Right lobe of liver (tissue), 6 donors: ENCODE results near the gene RFX8. TPM values are rescaled to one million over a fixed set of nuclear protein-coding genes. Genes with fewer than 3 reads are reported as not detected.

Source experiments
- ATAC-seq, 4 donors: fragments of 200-7000 bp; cut with Tn5 transposase; one replicate each; pipeline ENCODE4 v1.9.1; 2020; ENCODE audit warnings: mild to moderate bottlenecking in 4 of 4, moderate library complexity in 4 of 4
- DNase-seq, 3 donors: peaks; one replicate each; pipeline ENCODE4 v3.0.0-alpha.2; 2020
- H3K27ac ChIP-seq, 3 donors: fragments of 200-600 bp; one replicate each; pipeline ENCODE4 v1.8.0; 2022
- H3K27me3 ChIP-seq, 2 donors: fragments of 200-600 bp; one replicate each; pipeline ENCODE4 v1.8.0; 2022
- H3K36me3 ChIP-seq, 4 donors: fragments of 200-600 bp; sonication (generic) in 1 of 4; one replicate each; pipeline versions ENCODE4 v1.5.1 to v1.8.0; 2017 to 2022; ENCODE audit warnings: control low read depth in 1 of 4
- H3K4me1 ChIP-seq, 4 donors: fragments of 200-600 bp; sonication (generic) in 1 of 4; one replicate each; pipeline versions ENCODE4 v1.5.1 to v1.8.0; 2017 to 2022; ENCODE audit warnings: control low read depth in 1 of 4
- H3K4me3 ChIP-seq, 3 donors: fragments of 200-600 bp; one replicate each; pipeline ENCODE4 v1.8.0; 2022
- H3K9me3 ChIP-seq, 4 donors: fragments of 200-600 bp; sonication (generic) in 1 of 4; one replicate each; pipeline versions ENCODE4 v1.5.1 to v1.8.0; 2017 to 2022; ENCODE audit warnings: control low read depth in 1 of 4
- CTCF ChIP-seq, 4 donors: fragments of 200-600 bp in 3 of 4; fragments of 450-650 bp in 1 of 4; IDR thresholded peaks; one replicate each; pipeline versions ENCODE4 v1.5.1 to v1.8.0; 2016 to 2022; ENCODE audit warnings: antibody characterized with exemption in 4 of 4, mild to moderate bottlenecking in 2 of 4
- POLR2A ChIP-seq: fragments of 450-650 bp; IDR thresholded peaks from one replicate; pipeline ENCODE4 v1.6.1; 2017; ENCODE audit warnings: antibody characterized with exemption, mild to moderate bottlenecking
- WGBS: methylation state at CpG from one replicate; pipeline ENCODE4 v1.1.6; 2018; ENCODE audit warnings: low coverage, low lambda C conversion rate; ENCODE audit not compliant: insufficient coverage; ENCODE audit errors: missing lambda C conversion rate; 5-methylcytosine and 5-hydroxymethylcytosine counted together
- intact Hi-C, 2 donors: fragments of 100-400 bp; cut with DNase I; formaldehyde crosslinking; loops; one replicate each; pipeline versions ENCODE4 v1.11.2 to v1.14.1; 2022
- total RNA-seq, 6 experiments: library from RNA; depleted of rRNA in 2 of 6; stranded (reverse); fragments of >200 nt in 2 of 6; fragmentation: NEBNext Ultra II Directional in 3 of 6; extraction: Animal tissue kit (Norgen Biotek cat#: 25700) in 3 of 6; gene quantifications; one replicate each; pipeline versions ENCODE4 v1.1.0 to v1.2.4, GENCODE V29; 2016 to 2023
- donor health status: DM: no; HTN: yes; CAD: no.
- donor health status: DM: no; HTN: no; CAD: no.
- donor health status: DM: no; HTN: no; CAD: no.
- donor health status: DM: no; HTN: yes; CAD: no.
- donor health status: DM: no; HTN: yes; CAD: no.

RFX8 gene
- total RNA-seq, 6 experiments from 2014 or later = not detected

- no peak for TF ChIP-seq POLR2A
- no peak for TF ChIP-seq CTCF (IDR thresholded peaks at IDR 0.05)
- Histone ChIP-seq H3K4me1 (no peaks in the 10 kb centered on the region), H3K4me3 (no peak overlapping the region), H3K36me3 (no peaks in the 10 kb centered on the region), H3K27ac (no peak overlapping the region), H3K9me3 (no peaks in the 10 kb centered on the region), H3K27me3 (no peaks in the 10 kb centered on the region)
- intact Hi-C loops = no loop called here
- 85% methylated on average over 7 of the region's 7 CpGs for WGBS
- peak in 1 of 3 donors; percentile 15 for DNase-seq
- no peak for ATAC-seq
These were observed 47.7 kb downstream of the RFX8 start for GRCh38 chr2:101427240-101427639.

GRCh38 chr2:101426822-101427221 is 48.1 kb downstream of the RFX8 start:
- H3K36me3 ChIP-seq = no peaks in the 10 kb centered on the region
- intact Hi-C loops = no loop called here
- TF ChIP-seq POLR2A = no peak
- TF ChIP-seq CTCF (IDR thresholded peaks at IDR 0.05) = no peak
- 82% methylated on average over 7 of the region's 7 CpGs for WGBS
- ATAC-seq (no peak), DNase-seq (peak in 1 of 3 donors; percentile 37)
- H3K27me3 ChIP-seq = no peaks in the 10 kb centered on the region
- no peaks in the 10 kb centered on the region for H3K4me1 ChIP-seq
- H3K4me3 ChIP-seq = no peak overlapping the region
- H3K27ac ChIP-seq = no peak overlapping the region
- H3K9me3 ChIP-seq = no peaks in the 10 kb centered on the region

- intact Hi-C loops = no loop called here
- Histone ChIP-seq H3K9me3 (no peaks in the 10 kb centered on the region), H3K27ac (no peak overlapping the region), H3K4me1 (no peaks in the 10 kb centered on the region), H3K4me3 (no peak overlapping the region), H3K36me3 (no peaks in the 10 kb centered on the region), H3K27me3 (no peaks in the 10 kb centered on the region)
- no peak for TF ChIP-seq CTCF (IDR thresholded peaks at IDR 0.05)
- TF ChIP-seq POLR2A = no peak
- ATAC-seq (no peak), DNase-seq (no peak)
- WGBS = 63% methylated on average over 4 of the region's 4 CpGs
These were observed 54.3 kb downstream of the RFX8 start for GRCh38 chr2:101420623-101421022.

- no peak for DNase-seq
- WGBS = 77% methylated on average over 10 of the region's 10 CpGs
- intact Hi-C loops = loop anchor here in 1 of 2 donors (5.0 kb wide), 1 partner anchor 413 kb away; no protein-coding TSS in a partner anchor
These were observed 55.7 kb downstream of the RFX8 start for GRCh38 chr2:101419096-101419663.

More at GRCh38 chr2:101419096-101419663, 55.7 kb downstream of the RFX8 start:
- Histone ChIP-seq H3K4me3 (no peak overlapping the region), H3K9me3 (no peaks in the 10 kb centered on the region), H3K27me3 (no peaks in the 10 kb centered on the region), H3K4me1 (no peaks in the 10 kb centered on the region), H3K27ac (no peak overlapping the region), H3K36me3 (no peaks in the 10 kb centered on the region)
- ATAC-seq = peak; percentile 75 to 92 (median 82)
- TF ChIP-seq CTCF (IDR thresholded peaks at IDR 0.05) (peak; percentile 70 to 82 (median 74)), POLR2A (no peak)
